IPS-18c (cell line): ENCODE measurements around the gene HEATR1.
A peak's percentile ranks its signal among the peaks of the same experiment; 100 is the strongest.

Experiments used
- H3K4me3 ChIP-seq: 2 replicates; pipeline ENCODE4 v1.7.0; 2013; ENCODE audit warnings: low read depth, mild to moderate bottlenecking, low read length, moderate library complexity; ENCODE audit not compliant: insufficient read depth
- H3K9me3 ChIP-seq: one replicate; pipeline ENCODE4 v1.6.1; 2013; ENCODE audit warnings: mild to moderate bottlenecking, low read length, moderate library complexity; ENCODE audit not compliant: control insufficient read depth, insufficient read depth

The HEATR1 gene

DNA sequence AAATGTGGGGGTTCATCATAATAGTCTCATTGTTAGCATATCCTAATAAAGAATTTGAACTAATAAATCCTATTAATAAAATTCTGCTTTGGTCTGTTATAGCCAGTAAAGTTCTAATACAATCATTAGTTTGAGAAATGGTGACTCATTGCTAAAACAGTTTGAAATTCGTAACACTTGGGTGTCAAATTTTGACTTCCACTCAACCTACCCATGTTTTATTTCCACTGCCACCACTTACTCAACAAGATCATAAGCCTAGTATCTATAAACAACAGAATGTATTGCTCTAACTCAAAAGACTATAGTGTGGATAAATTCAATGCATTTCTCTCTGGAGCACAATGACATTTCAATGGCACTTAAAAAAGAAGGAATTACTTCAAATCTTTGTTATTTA lies 51.4 kb downstream of the HEATR1 start:
- Histone ChIP-seq H3K9me3 (no peaks in the 10 kb centered on the region), H3K4me3 (no peak overlapping the region)

DNA sequence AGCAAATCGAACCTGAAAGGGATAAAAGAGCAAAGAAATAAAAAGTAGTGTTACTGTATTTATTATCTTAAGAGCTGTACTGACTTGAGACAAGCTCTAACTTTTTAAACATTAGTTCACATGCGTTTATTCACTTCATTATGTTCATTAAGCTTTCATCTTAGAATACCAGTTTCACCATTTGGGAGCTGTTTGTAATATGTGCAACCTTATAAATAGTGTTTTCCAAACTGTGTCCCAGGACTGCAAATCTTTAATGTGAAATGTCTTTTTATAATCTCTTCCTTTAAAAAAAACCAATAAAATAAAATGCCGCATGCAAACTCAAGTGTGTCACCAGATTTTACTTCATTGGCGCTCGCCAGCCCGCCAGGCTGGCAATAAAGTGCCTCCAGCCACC lies 52.2 kb downstream of the HEATR1 start:
- H3K4me3 ChIP-seq: no peak overlapping the region

DNA sequence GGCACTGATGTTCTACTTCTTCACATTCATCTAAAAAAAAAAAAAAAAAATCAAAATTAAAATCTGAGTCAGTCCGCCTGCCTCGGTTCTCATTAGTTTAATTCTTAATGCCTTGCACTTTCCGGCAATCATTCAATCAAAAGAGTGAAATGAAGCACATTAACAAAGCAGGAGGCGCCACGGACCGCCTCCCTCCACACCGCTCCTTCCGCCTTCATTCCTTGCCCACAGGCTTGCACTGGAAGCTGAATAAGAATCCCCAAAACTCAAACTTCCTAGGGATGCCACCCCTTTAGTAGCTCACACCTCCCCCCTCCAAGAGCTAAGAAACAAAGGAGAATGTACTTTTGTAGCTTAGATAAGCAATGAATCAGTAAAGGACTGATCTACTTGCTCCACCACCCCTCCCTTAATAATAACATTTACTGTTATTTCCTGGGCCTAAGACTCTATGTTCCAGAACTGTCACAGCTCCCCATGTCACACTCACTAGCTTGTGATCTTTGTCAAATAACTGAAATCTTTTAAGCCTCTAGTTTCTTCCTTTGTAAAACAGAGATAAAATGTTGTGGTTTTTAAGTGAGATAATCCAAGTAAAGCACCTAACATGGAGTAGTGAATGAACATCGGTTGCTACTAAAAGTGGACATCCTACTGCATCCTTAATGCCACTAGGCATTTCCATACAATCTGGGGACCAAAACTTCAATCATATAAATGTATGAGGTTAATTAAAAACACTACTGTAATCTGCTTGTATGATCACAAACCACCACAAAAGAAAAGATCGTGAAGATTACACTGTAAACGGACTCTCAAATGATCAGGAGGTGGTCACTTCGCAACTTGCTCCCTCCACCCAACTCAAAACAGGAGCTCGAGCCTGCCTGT lies 53.1 kb downstream of the HEATR1 start:
- Histone ChIP-seq H3K9me3 (no peaks in the 10 kb centered on the region), H3K4me3 (no peak overlapping the region)

More for the DNA sequence above, 52.2 kb downstream of the HEATR1 start:
- no peaks in the 10 kb centered on the region for H3K9me3 ChIP-seq

DNA sequence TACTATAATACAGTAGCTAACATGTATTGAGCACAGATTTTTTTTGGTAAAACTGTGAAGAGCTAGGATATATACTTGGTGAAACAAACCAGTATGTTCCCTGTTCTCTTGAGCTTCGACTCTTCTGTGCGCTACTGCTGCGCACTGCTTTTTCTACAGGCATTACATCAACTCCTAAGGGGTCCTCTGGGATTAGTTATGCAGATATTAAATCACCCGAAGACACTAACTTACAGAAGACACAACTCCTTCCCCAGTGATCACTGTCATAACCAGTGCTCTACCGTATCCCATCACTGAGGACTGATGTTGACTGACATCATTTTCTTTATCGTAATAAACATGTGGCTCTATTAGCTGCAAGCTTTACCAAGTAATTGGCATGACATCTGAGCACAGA lies 55.9 kb downstream of the HEATR1 start:
- Histone ChIP-seq H3K4me3 (no peak overlapping the region), H3K9me3 (no peaks in the 10 kb centered on the region)

DNA sequence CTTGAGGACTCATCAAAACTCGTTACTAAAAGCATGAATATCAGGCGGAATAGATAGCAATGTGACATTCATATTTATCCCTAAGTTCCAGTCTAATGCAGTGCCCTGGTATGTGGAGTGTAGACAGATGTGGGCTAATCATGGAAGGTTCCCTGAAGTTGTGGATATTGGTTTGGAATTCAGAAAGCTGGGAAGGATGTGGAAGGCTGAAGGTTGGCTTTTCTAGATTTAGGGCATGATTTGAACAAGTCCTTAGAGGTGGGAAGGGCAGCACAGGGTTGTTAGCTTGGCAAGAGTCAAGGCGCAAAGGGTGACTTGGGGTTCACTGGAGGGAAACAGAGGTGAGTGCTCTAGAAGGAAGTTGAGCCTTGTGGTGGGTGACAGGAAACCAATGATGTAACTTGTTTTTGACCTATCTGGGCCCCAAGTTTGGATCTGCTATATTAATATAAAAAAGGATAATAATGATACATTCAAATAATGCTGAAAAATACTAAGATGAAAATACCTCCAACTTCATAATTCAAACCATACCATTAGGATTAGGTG lies 58.6 kb downstream of the HEATR1 start:
- Histone ChIP-seq H3K4me3 (no peak overlapping the region), H3K9me3 (no peaks in the 10 kb centered on the region)

DNA sequence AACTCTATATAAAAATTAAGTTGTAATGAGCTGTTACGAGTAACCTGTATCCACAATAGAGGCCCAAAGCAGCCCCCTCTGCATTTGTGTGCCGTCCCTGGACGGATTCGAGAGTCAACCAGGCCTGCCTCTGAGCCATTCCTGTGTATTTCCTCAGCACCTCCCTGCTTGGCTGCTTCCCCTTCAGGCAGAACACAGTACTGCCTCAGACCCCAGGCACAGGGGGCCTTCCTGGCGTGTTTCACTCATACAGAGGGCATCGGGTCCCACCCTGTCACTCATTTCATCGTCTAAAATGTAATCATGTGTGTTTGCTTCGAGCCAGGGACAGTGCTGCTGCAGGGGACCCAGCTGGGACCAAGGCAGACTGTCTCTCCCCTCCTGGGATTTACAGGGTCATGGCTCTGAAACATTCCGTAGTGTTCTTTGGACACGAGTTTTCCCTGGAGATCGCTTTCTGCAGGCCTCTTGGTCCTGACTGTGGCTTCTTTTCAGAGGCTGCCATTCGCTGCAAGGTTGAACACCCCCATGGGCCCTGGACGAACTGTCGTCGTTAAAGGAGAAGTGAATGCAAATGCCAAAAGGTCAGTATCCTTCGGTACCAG lies 61.1 kb downstream of the HEATR1 start:
- Histone ChIP-seq H3K4me3 (no peak overlapping the region), H3K9me3 (no peaks in the 10 kb centered on the region)

DNA sequence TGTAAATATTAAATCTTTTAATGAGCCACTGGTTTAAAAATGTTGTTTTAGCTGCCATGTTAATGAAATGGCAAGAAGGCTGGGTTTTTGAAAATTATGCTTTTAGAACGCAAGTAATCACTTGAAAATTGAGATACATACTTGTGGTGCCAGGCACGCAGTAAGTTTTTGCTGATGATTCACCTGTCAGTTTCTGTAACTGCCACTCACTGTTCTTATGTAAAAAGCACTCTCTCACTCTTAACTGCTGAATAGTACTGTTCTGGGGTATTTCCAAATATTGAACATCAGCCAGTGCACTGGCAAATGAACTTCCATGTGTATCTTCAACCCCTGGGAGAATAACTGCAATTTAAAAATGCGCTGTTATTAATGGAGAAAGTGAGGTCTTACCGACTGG lies 62.6 kb downstream of the HEATR1 start:
- no peak overlapping the region for H3K4me3 ChIP-seq
- H3K9me3 ChIP-seq: no peaks in the 10 kb centered on the region

DNA sequence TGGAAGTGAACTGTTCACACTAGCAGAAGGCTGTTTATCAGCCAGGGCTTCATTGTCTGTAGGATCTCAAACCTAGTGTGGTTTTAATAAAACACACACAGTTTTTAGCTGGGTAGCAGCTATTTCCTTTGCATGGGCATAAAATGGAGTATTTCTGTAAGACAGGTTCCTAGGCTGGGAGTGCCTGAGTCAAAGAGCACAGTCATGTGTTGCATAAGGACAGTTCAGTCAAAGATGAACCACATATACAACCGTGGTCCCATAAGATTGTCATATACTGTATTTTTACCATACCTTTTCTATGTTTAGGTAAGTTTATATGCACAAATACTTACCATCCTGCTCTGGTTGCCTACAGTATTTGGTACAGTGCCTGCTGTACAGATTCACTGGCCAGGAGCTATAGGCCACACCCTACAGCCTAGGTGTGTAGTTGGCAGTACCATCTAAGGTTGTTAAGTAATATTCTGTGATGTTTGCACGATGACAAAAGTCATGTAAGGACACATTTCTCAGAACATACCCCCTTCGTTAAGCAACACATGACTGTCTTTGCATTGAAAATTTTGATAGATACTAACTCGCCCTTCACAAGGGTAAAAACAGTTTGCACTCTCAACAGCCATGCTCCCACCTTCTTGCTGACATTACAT lies 63.4 kb downstream of the HEATR1 start:
- H3K4me3 ChIP-seq: no peak overlapping the region
- no peaks in the 10 kb centered on the region for H3K9me3 ChIP-seq

DNA sequence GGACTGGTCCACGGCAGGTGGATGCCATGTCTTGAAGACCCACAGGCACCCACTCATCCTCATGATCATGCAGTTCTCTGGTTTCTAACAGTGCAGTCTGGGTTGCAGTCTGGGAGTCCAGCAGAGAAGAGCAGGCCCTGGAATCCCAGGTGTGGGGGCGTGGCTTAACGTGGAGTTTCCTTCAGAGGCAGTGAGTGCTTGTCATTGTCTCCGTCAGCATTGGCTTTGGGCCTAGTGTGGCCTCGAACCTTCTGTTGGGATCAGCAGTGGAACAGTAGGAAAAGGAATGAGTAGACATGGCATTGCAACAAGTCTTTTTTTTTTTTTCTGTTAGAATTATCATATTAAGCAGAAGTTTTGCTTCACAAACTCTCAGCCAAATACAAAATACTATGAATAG lies 67.8 kb downstream of the HEATR1 start:
- H3K9me3 ChIP-seq: no peaks in the 10 kb centered on the region
- no peak overlapping the region for H3K4me3 ChIP-seq

DNA sequence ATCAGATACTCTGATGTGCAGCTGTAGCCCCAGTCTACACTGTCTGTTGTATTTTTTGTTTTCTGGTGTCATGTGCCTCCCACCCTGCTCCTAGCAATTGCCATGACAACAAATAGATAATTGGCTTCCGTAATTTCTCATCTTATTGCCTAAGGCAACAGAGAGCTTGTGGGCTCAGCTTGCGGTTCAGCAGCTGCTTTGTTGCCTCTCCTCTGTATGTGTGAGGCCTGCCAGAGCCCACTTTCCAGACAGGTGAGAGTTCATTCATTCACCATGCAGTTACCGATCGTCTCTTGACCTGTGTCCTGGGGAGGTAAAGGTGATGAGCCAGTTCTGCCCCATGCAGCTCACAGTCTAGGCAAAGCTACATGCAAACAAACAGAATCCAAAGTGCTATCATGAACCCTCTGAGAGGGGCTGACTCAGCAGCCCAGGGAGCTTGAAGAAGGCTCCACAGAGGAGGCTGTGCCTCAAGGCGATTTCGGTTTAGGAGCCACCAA lies 68.6 kb downstream of the HEATR1 start:
- H3K9me3 ChIP-seq: no peaks in the 10 kb centered on the region
- no peak overlapping the region for H3K4me3 ChIP-seq

DNA sequence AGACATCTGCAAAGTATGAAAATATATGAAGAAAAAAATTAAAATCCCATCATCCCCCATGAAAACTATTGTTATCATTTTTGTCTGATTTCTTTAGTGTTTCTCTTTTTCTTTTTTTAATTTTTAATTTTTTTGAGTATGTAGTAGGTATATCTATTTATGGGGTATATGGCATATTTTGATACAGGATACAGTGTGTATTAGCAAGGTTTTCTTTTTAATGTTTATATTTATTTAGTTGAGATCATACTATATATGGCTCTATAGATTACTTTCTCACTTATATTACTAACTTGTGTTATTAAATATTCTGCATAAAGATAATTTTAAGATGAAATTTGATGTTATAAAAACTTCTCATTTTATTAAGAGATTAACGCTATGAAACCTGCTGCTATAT lies 69.1 kb downstream of the HEATR1 start:
- H3K9me3 ChIP-seq: no peaks in the 10 kb centered on the region
- H3K4me3 ChIP-seq: no peak overlapping the region

DNA sequence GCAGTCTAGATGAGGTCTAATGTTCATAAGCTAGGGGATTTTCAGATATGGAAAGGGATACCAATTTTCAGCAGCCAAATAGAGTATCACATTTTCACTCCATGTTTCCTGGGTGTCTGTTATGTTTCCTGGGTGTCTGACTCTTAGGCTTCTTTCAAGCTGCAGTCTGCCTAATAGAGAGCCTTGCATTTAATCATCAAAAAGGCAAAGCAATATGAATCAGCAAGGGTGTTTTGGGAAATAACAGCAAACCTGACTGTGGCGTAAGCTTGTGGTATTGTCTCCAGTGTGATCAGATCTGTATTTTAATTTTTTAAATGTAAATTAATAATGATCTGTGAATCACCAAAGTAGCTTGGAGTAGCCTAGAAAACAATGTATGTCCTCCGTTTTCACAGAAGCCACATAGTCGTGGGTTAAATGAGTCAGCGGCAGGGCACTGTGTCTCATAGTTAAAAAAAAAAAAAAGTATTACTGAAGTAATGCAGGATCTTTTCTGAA lies 70.1 kb downstream of the HEATR1 start:
- Histone ChIP-seq H3K4me3 (no peak overlapping the region), H3K9me3 (no peaks in the 10 kb centered on the region)

DNA sequence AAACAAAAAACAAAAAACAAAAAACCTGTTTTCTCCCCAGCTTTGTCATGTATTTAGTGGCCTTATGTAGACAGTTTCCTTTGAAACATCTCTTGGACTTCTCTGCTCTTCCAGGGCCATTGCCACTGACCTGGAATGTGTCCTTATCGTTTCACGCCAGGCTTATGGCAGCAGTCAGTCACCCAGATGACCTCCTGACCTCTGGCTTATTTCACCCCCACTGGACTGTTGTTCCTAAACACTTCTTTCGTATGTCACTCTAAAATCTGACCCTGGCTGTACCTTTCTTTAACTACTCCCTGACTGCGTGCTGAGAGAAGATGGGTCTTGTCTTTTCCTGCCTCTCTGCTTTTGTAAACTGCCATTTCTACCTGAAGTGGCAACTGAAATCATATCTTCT lies 71.5 kb downstream of the HEATR1 start:
- H3K4me3 ChIP-seq: no peak overlapping the region
- H3K9me3 ChIP-seq: no peaks in the 10 kb centered on the region

DNA sequence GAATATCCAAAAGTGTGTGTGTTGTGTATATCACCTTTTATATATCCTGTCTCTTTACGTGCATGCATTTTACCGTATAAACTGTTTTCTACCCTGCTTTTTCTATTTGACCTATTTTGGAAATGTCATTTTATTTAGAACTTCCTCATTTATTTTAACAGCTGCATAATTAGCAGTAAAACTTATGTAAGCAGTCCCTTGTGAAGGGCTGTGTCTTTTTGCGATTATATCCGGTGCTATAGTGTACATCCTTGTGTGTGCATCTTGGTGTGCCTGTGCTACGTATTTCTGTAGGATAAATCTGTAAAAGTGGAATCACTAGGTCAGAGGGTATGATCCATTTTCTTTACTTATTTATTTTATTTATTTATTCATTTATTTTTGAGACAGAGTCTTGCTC lies 73.4 kb downstream of the HEATR1 start:
- Histone ChIP-seq H3K9me3 (no peaks in the 10 kb centered on the region), H3K4me3 (no peak overlapping the region)

DNA sequence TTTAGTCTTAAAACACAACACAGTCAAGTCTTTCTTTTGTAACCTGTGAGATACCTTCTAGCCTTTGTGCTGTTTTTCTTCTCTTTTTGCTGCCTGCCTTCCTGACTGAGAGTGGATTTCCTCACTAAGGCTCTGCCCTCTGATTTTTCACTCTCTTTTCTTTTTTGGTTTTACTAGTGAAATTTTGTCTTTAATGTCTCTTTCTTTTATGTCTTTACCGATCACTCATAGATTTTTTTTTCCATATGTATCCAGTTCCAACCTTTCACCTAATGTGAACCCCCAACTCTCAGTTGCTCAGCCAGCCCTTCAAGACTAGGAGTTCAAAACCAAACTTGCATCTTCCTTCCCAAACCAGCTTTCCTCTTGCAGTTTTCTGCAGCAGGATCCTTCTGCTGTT lies 74.0 kb downstream of the HEATR1 start:
- H3K9me3 ChIP-seq: no peaks in the 10 kb centered on the region
- H3K4me3 ChIP-seq: no peak overlapping the region

DNA sequence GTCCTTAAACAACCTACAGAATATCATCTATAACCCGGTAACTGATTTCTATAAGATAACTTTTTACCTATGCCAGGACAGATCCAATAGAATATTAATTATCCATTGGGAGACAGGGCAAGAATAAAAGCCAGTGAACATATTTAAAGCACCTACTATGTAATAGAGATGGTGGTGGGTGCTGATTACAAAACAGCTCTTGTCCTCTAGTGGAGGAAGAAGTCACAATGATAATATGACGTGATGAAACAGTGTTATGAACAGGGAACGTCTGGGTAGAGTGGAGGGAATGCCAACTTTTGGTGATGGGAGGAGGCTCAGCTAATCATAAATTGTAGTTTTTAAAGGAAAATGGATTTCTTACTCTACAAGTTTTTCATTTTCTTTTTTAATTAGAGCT lies 78.2 kb downstream of the HEATR1 start:
- Histone ChIP-seq H3K4me3 (no peak overlapping the region), H3K9me3 (no peaks in the 10 kb centered on the region)

DNA sequence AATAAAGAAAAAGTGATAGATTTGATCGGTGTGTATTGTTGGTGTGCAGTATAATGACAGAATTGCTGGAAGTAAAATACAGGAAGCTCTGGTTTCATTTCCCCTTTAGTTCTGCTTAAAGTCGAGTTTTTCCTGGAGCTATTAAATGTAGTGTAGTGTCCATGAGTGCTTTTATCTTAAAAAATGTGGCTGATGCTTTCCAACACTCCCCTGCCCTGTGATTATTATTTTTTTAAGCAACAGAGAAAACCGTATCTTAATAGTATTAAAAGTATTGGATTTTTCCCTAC lies 79.5 kb downstream of the HEATR1 start:
- H3K9me3 ChIP-seq: no peaks in the 10 kb centered on the region
- peak overlapping the region; percentile 77 for H3K4me3 ChIP-seq
